HG02981 (cell line): ENCODE results near the gene ZNF446.

ENCODE experiments used
- ATAC-seq: cut with Tn5 transposase; IDR thresholded peaks from one replicate; pipeline ENCODE4 v1.9.1; 2021; ENCODE audit warnings: mild to moderate bottlenecking, moderate library complexity; ENCODE audit not compliant: unreplicated experiment

ZNF446 gene

GRCh38 chr19:58521651-58522050 is 45.5 kb downstream of the ZNF446 start:
- no peak for ATAC-seq

GRCh38 chr19:58522709-58523108 is 46.6 kb downstream of the ZNF446 start:
- ATAC-seq = no peak

GRCh38 chr19:58529405-58529804 is 53.3 kb downstream of the ZNF446 start:
- no peak for ATAC-seq
